H1 (cell line): ENCODE results near the gene RGS7BP. TPM values are rescaled to one million over a fixed set of nuclear protein-coding genes. Genes with fewer than 3 reads are reported as not detected.

Experiments used
- CTCF ChIA-PET: fragments of 300-600 bp; sonication (Branson Sonifier 250); formaldehyde crosslinking; loops from one replicate; lab custom pipeline; 2021; ENCODE audit not compliant: partially characterized antibody; lab: Charles Lee
- POLR2A ChIA-PET: fragments of 300-600 bp; sonication (Branson Sonifier 250); formaldehyde crosslinking; loops from one replicate; lab custom pipeline; 2021; ENCODE audit warnings: inconsistent platforms; ENCODE audit not compliant: partially characterized antibody; lab: Charles Lee
- DNase-seq, 2 experiments: peaks; one replicate each; pipeline versions ENCODE4 v3.0.0 to v3.0.0-alpha.2; 2010 to 2022; ENCODE audit warnings: low spot score in 2 of 2, low read depth in 1 of 2, mixed read lengths in 1 of 2
- FAIRE-seq: peaks from 2 replicates; lab custom pipeline; 2011; peaks lifted over from hg19 to GRCh38; lab: Jason Lieb, UNC
- H2AFZ ChIP-seq: 2 replicates; pipeline ENCODE4 v1.8.1; 2012; ENCODE audit warnings: low read length, inconsistent platforms
- H2AK5ac ChIP-seq: 2 replicates; pipeline ENCODE4 v1.6.1; 2013; ENCODE audit warnings: low read depth, low read length
- H2BK120ac ChIP-seq: replicated peaks from 2 replicates; pipeline ENCODE3; 2013; ENCODE audit warnings: low read depth, low read length, inconsistent platforms
- H2BK12ac ChIP-seq: 2 replicates; pipeline ENCODE4 v1.6.1; 2013; ENCODE audit warnings: low read depth, low read length
- H2BK15ac ChIP-seq: 2 replicates; pipeline ENCODE4 v1.6.1; 2013; ENCODE audit warnings: low read length
- H2BK20ac ChIP-seq: 2 replicates; pipeline ENCODE4 v1.6.1; 2013; ENCODE audit warnings: low read length
- H2BK5ac ChIP-seq: 2 replicates; pipeline ENCODE4 v1.6.1; 2013; ENCODE audit warnings: low read depth, low read length
- H3K14ac ChIP-seq: 2 replicates; pipeline ENCODE4 v1.6.1; 2013; ENCODE audit warnings: inconsistent platforms; ENCODE audit not compliant: insufficient read length
- H3K18ac ChIP-seq: 2 replicates; pipeline ENCODE4 v1.6.1; 2013; ENCODE audit warnings: low read length; ENCODE audit errors: extremely low read depth
- H3K23ac ChIP-seq: 2 replicates; pipeline ENCODE4 v1.6.1; 2013; ENCODE audit warnings: inconsistent platforms; ENCODE audit not compliant: insufficient read length
- H3K23me2 ChIP-seq: 2 replicates; pipeline ENCODE4 v1.6.1; 2013; ENCODE audit warnings: low read depth, low read length
- H3K27ac ChIP-seq: 2 replicates; pipeline ENCODE4 v1.6.1; 2011; ENCODE audit warnings: low read depth, low read length, inconsistent platforms
- H3K27me3 ChIP-seq, 4 experiments: replicated peaks in 1 of 4; 1 replicate in 1 of 4; 2 replicates in 3 of 4; pipeline versions ENCODE4 v1.6.1 to v1.8.1; 2011 to 2013; ENCODE audit warnings: low read length in 3 of 4, mild to moderate bottlenecking in 3 of 4, inconsistent platforms in 2 of 4, mixed read lengths in 2 of 4, moderate library complexity in 1 of 4; ENCODE audit not compliant: control insufficient read depth in 3 of 4, insufficient read depth in 3 of 4; ENCODE audit errors: extremely low read depth in 1 of 4
- H3K36me3 ChIP-seq, 4 experiments: 2 replicates each; pipeline versions ENCODE4 v1.6.1 to v1.8.1; 2011 to 2013; ENCODE audit warnings: mild to moderate bottlenecking in 4 of 4, low read length in 3 of 4, moderate library complexity in 2 of 4, control low read depth in 1 of 4, inconsistent platforms in 1 of 4; ENCODE audit not compliant: insufficient read depth in 4 of 4, control insufficient read depth in 2 of 4
- H3K4ac ChIP-seq: replicated peaks from 2 replicates; pipeline ENCODE3; 2013; ENCODE audit warnings: low read length, low read depth, mixed read lengths, inconsistent platforms; ENCODE audit not compliant: insufficient read length
- H3K4me1 ChIP-seq, 4 experiments: replicated peaks in 1 of 4; 1 replicate in 1 of 4; 2 replicates in 3 of 4; pipeline versions ENCODE4 v1.6.1 to v1.8.1; 2011 to 2013; ENCODE audit warnings: low read length in 3 of 4, inconsistent platforms in 2 of 4, mixed read lengths in 1 of 4; ENCODE audit not compliant: insufficient read depth in 4 of 4, control insufficient read depth in 3 of 4
- H3K4me2 ChIP-seq, 2 experiments: 2 replicates each; pipeline versions ENCODE4 v1.6.1 to v1.8.1; 2011 to 2013; ENCODE audit warnings: low read depth in 2 of 2, low read length in 2 of 2, control low read depth in 1 of 2, inconsistent platforms in 1 of 2, mild to moderate bottlenecking in 1 of 2; ENCODE audit not compliant: insufficient read depth in 1 of 2
- H3K4me3 ChIP-seq, 4 experiments: fragments of 200-600, 300-600 bp in 1 of 4; sonication (generic), shearing (Covaris generic), sonication (Bioruptor Twin) in 1 of 4; 2 replicates each; pipeline versions ENCODE4 v1.5.1 to v1.8.1; 2011 to 2016; ENCODE audit warnings: low read length in 4 of 4, low read depth in 3 of 4, control low read depth in 2 of 4, inconsistent platforms in 2 of 4, mild to moderate bottlenecking in 2 of 4, mixed read lengths in 1 of 4, moderate library complexity in 1 of 4; ENCODE audit not compliant: insufficient read depth in 2 of 4; ENCODE audit errors: extremely low read depth in 1 of 4
- H3K56ac ChIP-seq: replicated peaks from 2 replicates; pipeline ENCODE3; 2013; ENCODE audit warnings: low read depth, mild to moderate bottlenecking, mixed read lengths, low read length, inconsistent platforms; ENCODE audit not compliant: insufficient read length
- H3K79me1 ChIP-seq: 2 replicates; pipeline ENCODE4 v1.6.1; 2013; ENCODE audit warnings: low read depth, low read length, control low read depth
- H3K79me2 ChIP-seq, 2 experiments: 2 replicates each; pipeline versions ENCODE4 v1.6.1 to v1.8.1; 2012 to 2013; ENCODE audit warnings: low read length in 2 of 2, mild to moderate bottlenecking in 2 of 2, inconsistent platforms in 1 of 2; ENCODE audit not compliant: insufficient read depth in 2 of 2, control insufficient read depth in 1 of 2
- H3K9ac ChIP-seq, 4 experiments: replicated peaks in 1 of 4; 1 replicate in 1 of 4; 2 replicates in 3 of 4; pipeline versions ENCODE4 v1.6.1 to v1.8.1; 2011 to 2013; ENCODE audit warnings: low read depth in 3 of 4, low read length in 3 of 4, control low read depth in 2 of 4, mild to moderate bottlenecking in 2 of 4, moderate library complexity in 2 of 4, inconsistent platforms in 1 of 4; ENCODE audit errors: extremely low read depth in 1 of 4
- H3K9me3 ChIP-seq, 2 experiments: 2 replicates each; pipeline versions ENCODE4 v1.6.1 to v1.8.1; 2012 to 2013; ENCODE audit warnings: mild to moderate bottlenecking in 2 of 2, moderate library complexity in 2 of 2, control low read depth in 1 of 2, inconsistent platforms in 1 of 2, low read depth in 1 of 2, low read length in 1 of 2, mixed read lengths in 1 of 2; ENCODE audit not compliant: insufficient read depth in 2 of 2
- H4K20me1 ChIP-seq, 2 experiments: replicated peaks in 1 of 2; 2 replicates each; pipeline versions ENCODE3 to v1.8.1; 2011 to 2013; ENCODE audit warnings: inconsistent platforms in 2 of 2, low read length in 2 of 2, mild to moderate bottlenecking in 1 of 2; ENCODE audit not compliant: insufficient read depth in 2 of 2, control insufficient read depth in 1 of 2
- H4K5ac ChIP-seq: 2 replicates; pipeline ENCODE4 v1.6.1; 2013; ENCODE audit warnings: low read length, low read depth, mixed read lengths, inconsistent platforms; ENCODE audit not compliant: insufficient read length
- H4K8ac ChIP-seq: 2 replicates; pipeline ENCODE4 v1.8.0; 2013; ENCODE audit warnings: mild to moderate bottlenecking, moderate library complexity, low read length, inconsistent platforms; ENCODE audit not compliant: insufficient read depth; ENCODE audit errors: extremely low read depth
- H4K91ac ChIP-seq: replicated peaks from 2 replicates; pipeline ENCODE3; 2013; ENCODE audit warnings: low read length, mixed read lengths, inconsistent platforms; ENCODE audit not compliant: insufficient read length
- CTCF ChIP-seq, 3 experiments: IDR thresholded peaks; 1 replicate in 2 of 3; 2 replicates in 1 of 3; pipeline versions ENCODE4 v1.5.1 to v1.6.1; 2011; ENCODE audit warnings: low read length in 3 of 3, mild to moderate bottlenecking in 3 of 3, inconsistent platforms in 2 of 3, low read depth in 1 of 3, moderate library complexity in 1 of 3; ENCODE audit not compliant: insufficient read depth in 1 of 3; ENCODE audit errors: control extremely low read depth in 1 of 3
- GABPA ChIP-seq: IDR thresholded peaks from 2 replicates; pipeline ENCODE4 v1.6.1; 2011; ENCODE audit warnings: mild to moderate bottlenecking, low read length, moderate library complexity, borderline replicate concordance; ENCODE audit not compliant: insufficient read depth
- GTF2F1 ChIP-seq: IDR thresholded peaks from 2 replicates; pipeline ENCODE4 v1.6.1; 2012; ENCODE audit warnings: low read depth, low read length, improper control_type of control experiment, borderline replicate concordance
- HDAC6 ChIP-seq: IDR thresholded peaks from one replicate; pipeline ENCODE4 v1.7.1; 2012; ENCODE audit warnings: low read depth, mild to moderate bottlenecking, inconsistent platforms, low read length, moderate library complexity
- PHF8 ChIP-seq: fragments of 200-600 bp; sonication (generic); conservative IDR thresholded peaks from 2 replicates; pipeline ENCODE4 v1.7.1; 2012; ENCODE audit warnings: low read depth, mild to moderate bottlenecking, inconsistent platforms, low read length, moderate library complexity
- RAD21 ChIP-seq, 2 experiments: IDR thresholded peaks in 1 of 2; conservative IDR thresholded peaks in 1 of 2; 2 replicates each; pipeline ENCODE4 v1.6.1; 2011; ENCODE audit warnings: low read depth in 2 of 2, low read length in 2 of 2, improper control_type of control experiment in 1 of 2, inconsistent platforms in 1 of 2, mild to moderate bottlenecking in 1 of 2, moderate library complexity in 1 of 2
- RNF2 ChIP-seq: fragments of 200-900, 300-1000 bp; sonication (generic); IDR thresholded peaks from 2 replicates; pipeline ENCODE4 v1.7.1; 2016; ENCODE audit warnings: borderline replicate concordance, low read depth, mild to moderate bottlenecking, antibody characterized with exemption, low read length; ENCODE audit not compliant: poor library complexity, severe bottlenecking; ENCODE audit errors: missing control alignments
- SIX5 ChIP-seq: IDR thresholded peaks from 2 replicates; pipeline ENCODE4 v1.6.1; 2011; ENCODE audit warnings: mild to moderate bottlenecking, low read depth, low read length
- TAF7 ChIP-seq: optimal IDR thresholded peaks from 2 replicates; pipeline ENCODE3; 2011; ENCODE audit warnings: low read depth, mild to moderate bottlenecking, inconsistent platforms, low read length, moderate library complexity, borderline replicate concordance
- TEAD4 ChIP-seq: IDR thresholded peaks from 2 replicates; pipeline ENCODE4 v1.6.1; 2012; ENCODE audit warnings: low read depth, low read length, inconsistent platforms, mixed read lengths
- WGBS, 2 experiments: shearing (Covaris generic) in 1 of 2; methylation state at CpG; one replicate each; pipeline versions ENCODE4 v1.1.6 to v1.1.7; 2013 to 2015; ENCODE audit warnings: low lambda C conversion rate in 2 of 2, mixed read lengths in 2 of 2, inconsistent platforms in 1 of 2, low coverage in 1 of 2, missing lambda C conversion rate in 1 of 2; ENCODE audit not compliant: insufficient replicate concordance in 2 of 2, insufficient coverage in 1 of 2, insufficient read length in 1 of 2; ENCODE audit errors: extremely low coverage in 1 of 2, missing lambda C conversion rate in 1 of 2; 5-methylcytosine and 5-hydroxymethylcytosine counted together
- polyA plus RNA-seq, 7 experiments: library from polyadenylated mRNA; depleted of rRNA in 3 of 7; stranded (reverse) in 5 of 7; unstranded in 2 of 7; fragments of >200 nt in 5 of 7; fragments of 200-250 nt in 2 of 7; gene quantifications; 1 replicate in 5 of 7; 2 replicates in 1 of 7; 4 replicates in 1 of 7; pipeline versions ENCODE4 v1.2.1 to v1.2.3, GENCODE V29; 2011 to 2013; ENCODE audit warnings: missing spikeins in 2 of 7, mixed read lengths in 2 of 7
- total RNA-seq: library from RNA; stranded (reverse); fragmentation: NEBNext Ultra II Directional; extraction: Animal tissue kit (Norgen Biotek cat#: 25700); gene quantifications from 2 replicates; pipeline ENCODE4 v1.2.1, GENCODE V29; 2021

The RGS7BP gene
- total and polyA plus RNA-seq, 2 of the 8 experiments (the other 6 are each of a cell fraction or from before 2014, with no cell fraction given), result 0.65 to 2.3 TPM

DNA sequence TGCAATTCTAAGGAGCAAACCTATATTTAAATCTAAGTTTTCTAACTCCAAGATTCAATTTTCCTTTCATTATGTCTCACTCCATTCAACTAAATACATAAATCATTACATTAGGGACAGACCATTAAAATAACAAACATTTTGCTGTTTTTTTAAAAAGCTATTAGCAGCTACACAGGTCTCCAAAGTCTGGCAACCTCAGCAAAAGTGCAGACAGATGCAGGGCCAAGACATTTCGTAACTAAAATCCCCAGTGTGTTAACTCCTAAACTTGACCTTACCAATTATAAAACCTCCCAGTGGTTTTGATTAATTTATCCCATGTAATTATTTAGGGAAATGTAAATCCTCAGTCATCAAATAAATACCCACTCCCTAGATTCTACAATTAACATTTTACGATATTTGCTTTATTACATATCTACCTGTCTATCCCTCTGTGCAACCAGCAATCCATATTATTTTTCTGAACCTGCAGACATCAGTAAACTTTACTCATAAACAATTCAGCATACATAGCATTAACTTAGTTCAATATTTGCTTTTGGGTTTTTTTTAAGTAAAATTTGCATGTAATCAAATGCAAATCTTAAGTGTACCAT is 64.7 kb downstream of the RGS7BP start:
- Histone ChIP-seq H2BK20ac (no peak overlapping the region), H2BK5ac (no peak overlapping the region), H2BK12ac (no peak overlapping the region), H3K27ac (no peak overlapping the region), H2AK5ac (no peak overlapping the region), H3K4me1 (no peaks in the 10 kb centered on the region), H3K27me3 (no peaks in the 10 kb centered on the region), H3K14ac (no peak overlapping the region), H3K56ac (no peak overlapping the region), H3K18ac (no peak overlapping the region), H4K20me1 (no peaks in the 10 kb centered on the region), H3K79me2 (no peaks in the 10 kb centered on the region), H4K5ac (no peak overlapping the region), H3K36me3 (no peaks in the 10 kb centered on the region), H2BK120ac (no peak overlapping the region), H3K23me2 (peaks cover 2% of the 10 kb centered on the region; the same call in 1 of the 2 replicates), H3K9ac (no peak overlapping the region), H3K4ac (no peak overlapping the region), H4K91ac (no peak overlapping the region), H3K4me3 (no peak overlapping the region), H3K79me1 (no peaks in the 10 kb centered on the region), H3K4me2 (no peak overlapping the region), H2AFZ (no peak overlapping the region), H3K9me3 (no peaks in the 10 kb centered on the region), H4K8ac (no peak overlapping the region), H2BK15ac (no peak overlapping the region), H3K23ac (no peak overlapping the region)
- FAIRE-seq (no peak), DNase-seq (no peak)
- 85% methylated on average over 2 of the region's 2 CpGs; no CpG with 5 or more reads in 1 of the 2 experiments for WGBS, 2 experiments
- POLR2A ChIA-PET, result no interaction called here
- CTCF ChIA-PET, result interaction anchor here (0.6 kb wide), 1 partner anchor 41 kb away, joined by 3 read pairs; no protein-coding TSS in a partner anchor
- TF ChIP-seq GTF2F1, result no peak
- TF ChIP-seq SIX5, result no peak
- no peak for TF ChIP-seq TEAD4
- no peak for TF ChIP-seq HDAC6
- TF ChIP-seq TAF7, result no peak
- TF ChIP-seq GABPA, result no peak
- no peak for TF ChIP-seq RAD21 (IDR thresholded peaks at IDR 0.05 in 1 of 2, conservative IDR thresholded peaks at IDR 0.05 in 1 of 2; ENCODE audit: low read depth in 2 of 2, low read length in 2 of 2)
- no peak for TF ChIP-seq CTCF (IDR thresholded peaks at IDR 0.05; ENCODE audit: control extremely low read depth in 1 of 3, insufficient read depth in 1 of 3, low read depth in 1 of 3, low read length in 3 of 3)
- no peak for TF ChIP-seq PHF8
- TF ChIP-seq RNF2, result no peak
